Esophagus mucosa (tissue), 1 donor: ENCODE data around the gene IGF2BP2. TPM values are rescaled to one million over a fixed set of nuclear protein-coding genes. Genes with fewer than 3 reads are reported as not detected.
A peak's percentile ranks its signal among the peaks of the same experiment; 100 is the strongest.
"Not testable (repeated sequence)": the region's sequence is repeated elsewhere in the genome, so short reads cannot be mapped to it uniquely, and the experiment has no call there.

ENCODE experiments used
- ATAC-seq: fragments of 200-7000 bp; cut with Tn5 transposase; one replicate; pipeline ENCODE4 v1.9.1; 2020
- total RNA-seq: library from RNA; stranded (reverse); gene quantifications from one replicate; pipeline ENCODE4 v1.2.4, GENCODE V29; 2023
- donor health status: DM: yes; HTN: yes; CAD: no.

IGF2BP2 gene
- total RNA-seq, 1 donor from 2014 or later: 4.9 TPM

- no peak for ATAC-seq
Measured at GRCh38 chr3:185709251-185709955, 115.4 kb downstream of the IGF2BP2 start.

DNA sequence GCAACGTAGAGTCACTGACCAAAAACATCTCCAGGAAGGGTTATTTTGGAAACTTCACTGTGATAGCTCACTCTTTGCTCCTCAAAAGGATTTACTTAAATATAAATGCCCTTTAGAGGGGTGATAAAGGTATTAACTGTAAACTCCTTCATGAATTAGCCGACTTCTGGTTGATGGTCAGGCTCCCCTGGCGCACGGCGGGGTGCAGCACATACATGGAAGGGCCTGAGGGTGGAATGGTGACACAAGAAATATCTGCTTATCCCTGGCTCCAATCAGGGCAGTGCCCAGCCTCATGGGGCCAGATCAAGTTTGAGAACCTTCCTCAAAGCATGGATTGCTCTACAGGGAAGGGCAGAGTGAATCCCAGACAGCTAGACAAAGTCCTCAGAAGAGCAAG lies 116.5 kb downstream of the IGF2BP2 start:
- ATAC-seq: no peak

GRCh38 chr3:185705498-185705897 lies 119.3 kb downstream of the IGF2BP2 start:
- no peak for ATAC-seq

DNA sequence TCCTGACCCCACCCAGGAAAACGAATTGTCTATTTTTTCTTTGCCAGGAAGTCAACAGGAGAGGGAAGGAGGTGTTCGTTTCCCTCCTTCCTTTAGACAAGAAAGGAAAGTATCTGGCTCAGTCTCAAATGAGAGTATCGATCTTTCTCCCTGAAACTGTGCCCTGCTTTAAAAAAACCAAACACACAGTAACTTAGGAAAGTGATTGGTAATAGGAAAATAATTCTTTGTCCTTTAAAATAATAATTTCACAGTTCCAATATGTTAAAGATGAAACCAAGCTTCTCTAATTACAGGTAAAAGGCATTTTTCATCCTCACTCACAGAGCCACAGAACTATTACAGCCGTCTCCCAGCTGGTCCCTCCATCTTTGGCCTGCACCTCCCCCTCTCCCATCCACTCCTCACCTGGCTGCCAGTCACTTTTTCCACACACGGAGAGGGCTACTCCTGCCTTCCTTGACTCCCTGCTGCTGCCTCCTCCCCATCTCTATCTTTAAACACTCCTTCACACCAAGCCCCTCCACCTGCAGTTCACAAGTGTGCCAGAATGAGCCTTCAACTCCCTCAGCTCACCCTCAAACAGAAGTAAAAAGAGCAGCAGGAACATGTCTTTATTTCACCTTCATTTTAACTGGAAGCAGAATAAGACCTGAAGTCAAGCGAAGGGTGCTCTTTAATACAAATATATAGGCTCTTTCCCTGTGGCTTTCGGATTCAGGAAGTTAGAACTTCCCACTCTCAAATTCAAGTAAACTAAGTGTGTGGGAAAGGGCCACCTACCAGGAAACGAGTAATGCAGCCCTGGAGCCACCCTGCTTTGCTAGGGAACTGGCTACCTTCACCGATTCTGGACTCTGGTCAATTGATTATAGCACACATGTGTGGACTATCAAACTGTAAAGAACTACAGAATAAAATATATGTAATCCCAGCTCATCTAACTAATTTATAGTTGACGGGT lies 122.3 kb downstream of the IGF2BP2 start:
- no peak for ATAC-seq

GRCh38 chr3:185701611-185702261 lies 123.1 kb downstream of the IGF2BP2 start:
- ATAC-seq: no peak

DNA sequence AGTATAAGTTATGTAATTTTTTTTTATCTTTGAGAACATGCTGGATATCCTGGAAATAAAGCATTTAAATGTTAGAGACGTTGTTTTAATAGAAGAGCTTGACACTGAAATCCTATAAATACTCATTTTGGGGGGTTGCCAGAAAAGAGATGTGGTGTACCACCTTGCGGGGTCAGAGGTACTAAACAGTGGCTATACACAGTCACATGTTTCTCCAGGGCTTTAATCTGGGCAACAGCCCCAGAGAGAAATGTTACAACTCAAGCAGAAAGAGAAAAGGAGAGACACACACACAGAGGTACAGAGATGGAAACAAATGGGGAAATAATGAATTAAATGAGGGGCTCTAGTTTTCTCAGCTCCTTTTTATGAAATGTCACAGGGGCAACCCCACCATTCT lies 124.9 kb downstream of the IGF2BP2 start:
- ATAC-seq: no peak

GRCh38 chr3:185697228-185697627 lies 127.6 kb downstream of the IGF2BP2 start:
- ATAC-seq: not testable (repeated sequence)

DNA sequence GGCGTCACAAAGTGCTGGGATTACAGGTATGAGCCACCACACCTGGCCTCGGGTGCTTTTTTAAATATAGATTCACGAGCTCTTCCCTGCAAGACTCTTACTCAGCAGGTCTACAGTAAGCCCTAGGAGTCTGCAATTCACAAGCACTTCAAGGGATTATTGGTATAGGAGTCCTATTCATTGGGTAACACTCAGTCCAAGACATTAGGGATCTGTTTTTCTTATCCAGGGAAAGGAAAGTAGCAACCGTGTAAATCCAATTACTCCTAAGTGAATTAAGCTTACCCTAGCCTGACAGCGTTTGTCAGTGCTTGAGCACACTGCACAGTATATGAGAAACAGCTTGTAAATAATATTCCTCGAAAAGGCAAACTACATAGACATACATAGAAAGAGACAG lies 128.8 kb downstream of the IGF2BP2 start:
- ATAC-seq: peak; percentile 54

DNA sequence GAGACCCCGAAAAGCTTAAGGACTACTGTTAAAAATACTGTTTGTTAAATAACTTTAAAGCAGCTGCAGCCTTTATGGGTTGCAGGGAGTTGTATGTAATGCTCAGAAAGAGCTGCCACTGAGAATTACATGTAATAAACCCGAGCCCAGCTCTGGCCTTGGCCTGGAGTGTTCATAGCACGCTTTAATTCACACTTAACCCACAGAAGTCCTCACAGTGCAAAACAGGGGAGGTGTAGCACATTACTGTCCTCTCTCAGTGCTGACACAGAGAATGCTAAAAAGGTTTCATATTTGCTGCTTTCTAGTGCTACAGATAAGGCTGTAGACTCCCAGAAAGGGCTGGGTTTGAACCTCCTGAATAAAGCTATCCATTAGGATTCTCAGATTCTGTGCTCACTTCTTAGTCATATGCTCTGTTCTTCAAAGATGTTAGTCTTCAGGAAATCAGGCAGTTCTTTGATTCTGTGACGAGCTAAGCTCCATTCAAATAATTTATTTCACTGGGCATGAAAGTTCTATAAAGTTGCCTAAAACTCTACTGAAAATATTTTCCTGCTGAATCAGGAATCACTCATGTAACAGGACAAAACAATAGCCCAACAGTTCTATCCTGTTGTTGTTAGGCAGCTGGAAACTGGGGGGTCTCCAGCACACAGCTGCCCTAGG lies 130.7 kb downstream of the IGF2BP2 start:
- no peak for ATAC-seq

DNA sequence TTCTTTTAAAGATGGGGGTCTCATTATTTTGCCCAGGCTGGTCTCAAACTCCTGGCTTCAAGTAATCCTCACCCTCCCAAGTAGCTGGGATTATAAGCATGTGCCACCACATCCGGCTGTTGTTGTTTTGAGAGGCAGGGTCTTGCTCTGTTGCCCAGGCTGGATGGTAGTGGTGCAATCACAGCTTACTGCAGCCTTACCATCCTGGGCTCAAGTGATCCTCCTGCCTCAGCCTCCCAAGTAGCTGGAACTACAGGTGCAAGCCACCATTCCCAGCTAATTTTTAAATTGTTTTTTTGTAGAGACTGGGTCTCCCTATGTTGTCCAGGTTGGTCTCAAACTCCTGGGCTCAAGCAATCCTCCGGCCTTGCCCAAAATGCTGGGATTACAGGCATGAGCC lies 133.2 kb downstream of the IGF2BP2 start:
- ATAC-seq: no peak

DNA sequence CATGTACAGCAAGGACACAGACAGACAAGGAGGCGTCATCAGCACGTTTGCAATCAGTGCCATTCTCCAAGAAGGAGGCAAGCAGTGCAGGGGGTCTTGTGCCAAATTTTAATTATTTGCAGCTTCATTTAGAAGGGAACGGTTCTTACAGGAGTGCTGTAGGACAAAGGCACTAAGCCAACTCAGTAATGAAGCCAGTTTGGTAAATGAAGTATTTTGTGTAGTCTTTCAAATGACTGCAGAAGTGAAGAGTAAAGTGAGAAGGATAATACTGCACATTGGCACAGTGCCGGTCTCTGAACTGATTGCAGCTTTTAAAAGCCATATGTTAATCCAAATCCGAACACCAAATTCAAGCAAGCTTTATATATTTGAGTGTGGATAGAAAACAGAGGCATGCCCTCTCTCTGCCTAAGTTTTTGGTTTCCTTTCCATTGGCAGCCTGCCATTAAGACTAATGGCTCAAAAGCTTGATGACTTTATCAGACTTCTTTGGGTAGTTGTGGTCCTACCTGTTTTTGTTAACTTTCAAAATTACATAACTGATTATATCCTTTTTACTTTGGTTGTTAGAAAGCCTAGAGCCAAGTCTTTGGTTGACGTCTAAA lies 137.5 kb downstream of the IGF2BP2 start:
- ATAC-seq: no peak

DNA sequence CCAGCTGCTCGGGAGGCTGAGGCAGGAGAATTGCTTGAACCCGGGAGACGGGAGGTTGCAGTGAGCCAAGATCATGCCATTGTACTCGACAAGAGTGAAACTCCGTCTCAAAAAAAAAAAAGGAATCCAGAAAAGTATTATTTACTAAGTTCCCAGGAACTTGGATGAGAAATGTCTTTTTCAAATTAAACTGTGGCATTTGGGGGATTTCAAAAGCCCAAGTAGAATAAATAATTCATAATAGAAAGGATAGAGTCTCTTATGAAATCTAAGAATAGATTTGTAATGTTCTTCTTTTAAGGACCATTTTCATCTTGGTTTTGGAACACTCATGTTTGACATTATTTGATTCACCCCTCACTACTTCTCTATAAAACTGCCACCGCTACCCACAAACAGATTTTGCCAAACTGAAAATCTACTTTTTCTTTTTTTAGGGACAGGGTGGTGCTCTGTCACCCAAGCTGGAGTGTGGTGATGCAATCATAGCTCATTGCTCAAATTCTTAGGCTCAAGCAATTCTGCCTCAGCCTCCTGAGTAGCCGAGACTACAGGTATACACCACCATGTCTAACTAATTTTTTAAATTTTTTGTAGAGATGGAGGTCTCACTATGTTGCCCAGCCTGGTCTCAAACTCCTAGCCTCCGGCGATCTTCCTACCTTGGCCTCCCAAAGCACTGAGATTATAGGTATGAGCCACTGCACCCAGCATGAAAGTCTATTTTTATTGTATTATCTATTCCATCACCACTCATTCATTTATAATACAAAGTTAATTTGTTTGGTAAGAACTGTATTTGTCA lies 139.4 kb downstream of the IGF2BP2 start:
- ATAC-seq: no peak

GRCh38 chr3:185680231-185680630 lies 144.6 kb downstream of the IGF2BP2 start:
- no peak for ATAC-seq

DNA sequence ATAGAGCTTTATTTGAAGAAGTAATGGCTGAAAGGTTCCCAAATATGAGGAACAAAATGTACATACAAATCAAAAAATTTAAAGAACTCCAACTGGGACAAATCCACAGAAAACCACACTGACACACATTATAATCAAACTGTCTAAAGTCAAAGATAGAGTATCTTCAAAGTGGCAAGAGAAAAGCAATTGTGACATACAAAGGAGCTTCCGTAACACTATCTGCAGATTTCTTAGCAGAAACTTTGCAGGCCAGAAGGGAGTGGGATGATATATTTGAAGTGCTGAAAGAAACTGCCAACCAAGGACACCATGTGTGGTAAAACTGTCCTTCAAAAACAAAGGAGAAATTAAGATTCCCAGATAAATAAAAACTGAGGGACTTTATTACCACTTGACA lies 146.8 kb downstream of the IGF2BP2 start:
- ATAC-seq: no peak

DNA sequence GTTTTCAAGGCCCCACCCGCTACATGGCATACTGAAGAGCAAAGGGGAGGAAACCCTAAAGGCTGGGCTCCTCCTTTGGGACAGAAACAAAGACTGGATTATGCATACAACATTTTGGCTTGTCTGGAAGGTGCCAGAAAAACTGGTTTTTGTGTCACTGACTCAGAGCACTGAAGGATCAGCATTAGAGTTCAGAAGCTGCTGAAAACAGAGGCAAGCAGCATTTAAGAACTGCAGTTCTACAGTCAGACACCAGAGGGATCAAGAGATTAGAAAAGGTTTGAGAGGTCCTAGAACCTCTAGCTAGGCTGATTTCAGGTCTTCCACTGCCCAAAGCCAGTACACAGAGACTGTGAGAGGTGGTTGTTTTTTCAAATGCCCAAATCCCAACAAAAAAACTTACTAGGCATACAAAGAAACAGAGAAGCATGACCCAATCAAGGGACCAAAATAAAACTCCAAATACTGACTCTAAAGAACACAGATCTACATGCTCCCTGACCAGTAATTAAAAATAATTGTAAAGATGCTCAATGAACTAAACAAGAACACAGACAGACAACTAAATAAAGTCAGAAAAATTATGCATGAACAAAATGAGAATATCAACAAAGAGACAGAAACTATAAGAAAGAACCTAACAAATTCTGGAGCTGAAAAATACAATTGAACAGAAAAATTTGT lies 147.6 kb downstream of the IGF2BP2 start:
- ATAC-seq: peak; percentile 99

GRCh38 chr3:185667574-185667973 lies 157.3 kb downstream of the IGF2BP2 start:
- ATAC-seq: no peak

DNA sequence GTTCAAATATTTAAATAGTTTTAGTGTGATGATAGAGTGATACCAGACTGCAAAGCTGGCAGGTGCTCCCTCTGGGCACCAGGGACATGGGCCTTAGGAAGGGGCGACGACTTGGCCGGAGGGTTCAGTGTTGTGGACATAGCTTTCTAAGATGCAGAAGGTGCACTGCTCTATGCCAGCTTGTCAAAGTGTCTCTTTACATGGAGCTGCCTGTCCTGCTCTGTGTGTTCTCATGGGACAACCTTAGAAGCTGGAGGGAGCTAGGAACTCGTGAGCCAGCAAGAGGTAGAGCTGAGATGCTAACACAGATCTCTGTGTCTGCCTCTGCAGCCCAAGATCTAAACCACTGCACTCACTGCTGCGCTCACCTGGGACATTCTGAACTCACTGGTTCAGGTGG lies 160.9 kb downstream of the IGF2BP2 start:
- no peak for ATAC-seq

DNA sequence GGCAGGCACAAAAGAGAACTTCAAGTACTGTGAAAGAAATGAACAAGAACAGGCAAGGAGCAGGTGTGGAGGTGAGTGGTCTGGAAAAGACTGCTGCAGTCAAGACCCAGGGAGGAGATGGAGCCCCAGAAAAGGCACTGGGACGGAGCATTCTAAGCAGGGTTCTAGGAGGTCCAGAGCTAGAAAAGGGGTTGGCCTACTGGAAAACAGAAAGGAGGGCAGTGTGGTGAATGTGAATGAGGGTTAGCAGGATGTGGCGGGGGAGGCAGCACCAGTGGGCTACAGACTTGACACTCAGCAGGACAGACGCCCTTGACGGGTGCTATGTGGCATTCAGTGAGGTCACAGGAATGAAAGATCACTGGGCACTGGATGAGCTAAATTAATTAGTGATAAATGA lies 163.1 kb downstream of the IGF2BP2 start:
- no peak for ATAC-seq

- not testable (repeated sequence) for ATAC-seq
Measured at GRCh38 chr3:185661296-185661695, 163.5 kb downstream of the IGF2BP2 start.
